Measurements from ENCODE around the gene TMEM271.

TMEM271 gene

DNA sequence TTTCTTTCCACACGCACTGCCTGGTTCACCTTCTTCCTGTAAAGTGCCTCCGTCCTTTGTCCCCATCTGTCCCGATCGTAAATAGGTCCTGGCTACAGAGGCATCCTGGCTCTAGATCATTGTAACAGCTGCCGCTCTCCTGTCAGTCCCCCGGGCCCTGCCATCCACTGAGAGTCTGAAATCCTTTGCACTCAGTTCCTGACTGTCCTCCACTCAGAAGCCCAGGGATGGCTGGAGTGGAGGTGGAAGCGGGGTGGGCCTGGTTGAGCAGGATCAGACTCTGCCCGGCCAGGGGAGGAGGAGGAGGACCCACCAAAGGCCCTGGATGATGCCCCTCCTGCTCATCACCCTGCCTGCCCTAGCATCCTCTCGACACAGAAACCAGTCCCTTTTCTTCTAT, 47.3 kb downstream of the TMEM271 start:
- H4K8ac ChIP-seq (ENCODE audit: low read length): no peak overlapping the region
- no peaks in the 10 kb centered on the region for H3K9me3 ChIP-seq (ENCODE audit: control insufficient read depth, low read length)
- peaks cover 49% of the 10 kb centered on the region for H3K79me1 ChIP-seq (replicated peaks; ENCODE audit: low read length, poor library complexity, severe bottlenecking)
- no peak overlapping the region for H3K4me3 ChIP-seq (ENCODE audit: insufficient read depth in 1 of 2, low read depth in 1 of 2, low read length in 2 of 2)
- DNase-seq: no peak
- no peak overlapping the region for H3K9ac ChIP-seq (ENCODE audit: low read length)
- no peak overlapping the region for H3K18ac ChIP-seq (ENCODE audit: low read depth in 1 of 2, low read length in 2 of 2)
- H2BK120ac ChIP-seq (ENCODE audit: low read depth, low read length): no peak overlapping the region
- peaks cover 85 to 97% of the 10 kb centered on the region in 2 experiments for H3K36me3 ChIP-seq (ENCODE audit: control insufficient read depth in 1 of 2, insufficient read depth in 2 of 2, low read depth in 1 of 2, low read length in 2 of 2)
- no peak overlapping the region for H2AK5ac ChIP-seq (ENCODE audit: low read length, severe bottlenecking)
- H3K4me2 ChIP-seq (ENCODE audit: low read length, poor library complexity, severe bottlenecking): no peak overlapping the region
- no peaks in the 10 kb centered on the region for H3K27me3 ChIP-seq (ENCODE audit: control insufficient read depth in 1 of 2, insufficient read depth in 1 of 2, low read length in 2 of 2)
- no peak overlapping the region for H2BK15ac ChIP-seq (ENCODE audit: low read depth, poor library complexity, severe bottlenecking)
- no peaks in the 10 kb centered on the region for H3K4me1 ChIP-seq (ENCODE audit: control insufficient read depth, insufficient read depth, low read depth, low read length)
- H4K91ac ChIP-seq (ENCODE audit: low read length): no peak overlapping the region
- H3K4ac ChIP-seq (ENCODE audit: low read depth in 1 of 2, low read length in 2 of 2): no peak overlapping the region
- H3K23ac ChIP-seq (ENCODE audit: low read length in 2 of 2): no peak overlapping the region
- no peak overlapping the region for H3K27ac ChIP-seq (ENCODE audit: low read length, poor library complexity, severe bottlenecking)
- H2BK5ac ChIP-seq (ENCODE audit: low read depth, low read length, poor library complexity, severe bottlenecking): no peak overlapping the region
- H2AFZ ChIP-seq (ENCODE audit: low read depth, low read length): no peak overlapping the region
- H2BK12ac ChIP-seq (ENCODE audit: low read length in 2 of 2): no peak overlapping the region
- WGBS: 98% methylated on average over 9 of the region's 9 CpGs
- H3K14ac ChIP-seq (ENCODE audit: low read length in 2 of 2): no peak overlapping the region

DNA sequence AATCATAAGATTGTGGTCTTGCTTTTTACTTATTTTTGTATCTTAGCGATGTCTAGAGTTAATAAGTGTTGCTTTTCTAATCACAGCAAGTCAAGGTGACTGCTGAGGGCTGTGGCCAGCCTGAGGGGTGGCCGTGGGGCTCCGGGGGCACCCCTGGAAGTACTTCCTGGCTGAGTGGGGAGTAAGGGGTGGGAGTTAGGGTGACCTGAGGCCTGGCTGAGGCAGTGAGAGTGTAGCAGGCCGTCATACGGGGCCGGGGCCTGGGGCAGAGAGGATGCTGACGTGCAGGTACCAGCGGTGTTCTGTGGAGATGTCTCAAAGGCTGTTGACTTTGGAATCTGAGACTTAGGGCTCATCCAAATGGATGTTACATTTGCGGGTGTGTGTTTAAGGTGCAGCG, 47.8 kb downstream of the TMEM271 start:
- H3K27me3 ChIP-seq (ENCODE audit: control insufficient read depth in 1 of 2, insufficient read depth in 1 of 2, low read length in 2 of 2): no peaks in the 10 kb centered on the region
- H3K18ac ChIP-seq (ENCODE audit: low read depth in 1 of 2, low read length in 2 of 2): no peak overlapping the region
- H2BK120ac ChIP-seq (ENCODE audit: low read depth, low read length): no peak overlapping the region
- no peak overlapping the region for H2BK5ac ChIP-seq (ENCODE audit: low read depth, low read length, poor library complexity, severe bottlenecking)
- DNase-seq: no peak
- H3K23ac ChIP-seq (ENCODE audit: low read length in 2 of 2): no peak overlapping the region
- peaks cover 84 to 97% of the 10 kb centered on the region in 2 experiments for H3K36me3 ChIP-seq (ENCODE audit: control insufficient read depth in 1 of 2, insufficient read depth in 2 of 2, low read depth in 1 of 2, low read length in 2 of 2)
- H3K27ac ChIP-seq (ENCODE audit: low read length, poor library complexity, severe bottlenecking): no peak overlapping the region
- H2AFZ ChIP-seq (ENCODE audit: low read depth, low read length): no peak overlapping the region
- no peak overlapping the region for H2BK15ac ChIP-seq (ENCODE audit: low read depth, poor library complexity, severe bottlenecking)
- no peak overlapping the region for H4K91ac ChIP-seq (ENCODE audit: low read length)
- H4K8ac ChIP-seq (ENCODE audit: low read length): no peak overlapping the region
- WGBS: 97% methylated on average over 8 of the region's 10 CpGs
- no peak overlapping the region for H3K4me3 ChIP-seq (ENCODE audit: insufficient read depth in 1 of 2, low read depth in 1 of 2, low read length in 2 of 2)
- H3K9ac ChIP-seq (ENCODE audit: low read length): no peak overlapping the region
- no peak overlapping the region for H3K4me2 ChIP-seq (ENCODE audit: low read length, poor library complexity, severe bottlenecking)
- H3K9me3 ChIP-seq (ENCODE audit: control insufficient read depth, low read length): no peaks in the 10 kb centered on the region
- H3K4me1 ChIP-seq (ENCODE audit: control insufficient read depth, insufficient read depth, low read depth, low read length): no peaks in the 10 kb centered on the region
- H3K14ac ChIP-seq (ENCODE audit: low read length in 2 of 2): no peak overlapping the region
- no peak overlapping the region for H2BK12ac ChIP-seq (ENCODE audit: low read length in 2 of 2)
- H3K4ac ChIP-seq (ENCODE audit: low read depth in 1 of 2, low read length in 2 of 2): no peak overlapping the region
- H2AK5ac ChIP-seq (ENCODE audit: low read length, severe bottlenecking): no peak overlapping the region
- peaks cover 47% of the 10 kb centered on the region for H3K79me1 ChIP-seq (replicated peaks; ENCODE audit: low read length, poor library complexity, severe bottlenecking)

DNA sequence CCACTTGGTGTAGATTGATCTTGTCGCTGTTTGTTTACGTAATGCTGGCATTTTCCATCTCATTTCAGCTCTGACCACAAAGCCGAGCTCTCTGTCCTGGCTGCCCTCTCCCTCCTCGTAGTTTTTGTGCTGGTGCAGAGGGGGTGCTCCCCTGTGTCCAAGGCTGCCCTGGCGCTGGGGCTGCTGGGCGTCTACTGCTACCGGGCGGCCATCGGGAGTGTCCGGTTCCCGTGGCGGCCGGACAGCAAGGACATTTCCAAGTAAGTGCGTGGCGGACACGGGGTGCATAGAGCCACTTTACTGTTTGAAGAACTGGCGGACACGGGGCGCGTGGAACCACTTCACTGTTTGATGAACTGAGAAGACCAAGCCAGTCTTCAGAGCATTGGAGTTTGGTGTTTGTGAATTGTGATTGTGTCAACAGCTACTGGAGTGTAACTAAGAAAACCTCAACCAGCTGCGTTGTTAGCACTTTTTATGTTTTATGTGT, 49.1 kb downstream of the TMEM271 start:
- no peaks in the 10 kb centered on the region for H3K27me3 ChIP-seq (ENCODE audit: control insufficient read depth in 1 of 2, insufficient read depth in 1 of 2, low read length in 2 of 2)
- H2BK12ac ChIP-seq (ENCODE audit: low read length in 2 of 2): no peak overlapping the region
- H3K4me2 ChIP-seq (ENCODE audit: low read length, poor library complexity, severe bottlenecking): no peak overlapping the region
- no peak overlapping the region for H4K8ac ChIP-seq (ENCODE audit: low read length)
- H3K9me3 ChIP-seq (ENCODE audit: control insufficient read depth, low read length): no peaks in the 10 kb centered on the region
- no peak overlapping the region for H2AK5ac ChIP-seq (ENCODE audit: low read length, severe bottlenecking)
- no peak overlapping the region for H3K9ac ChIP-seq (ENCODE audit: low read length)
- no peak overlapping the region for H3K4me3 ChIP-seq (ENCODE audit: insufficient read depth in 1 of 2, low read depth in 1 of 2, low read length in 2 of 2)
- no peak overlapping the region for H3K14ac ChIP-seq (ENCODE audit: low read length in 2 of 2)
- no peak overlapping the region for H2BK120ac ChIP-seq (ENCODE audit: low read depth, low read length)
- DNase-seq: no peak
- H2AFZ ChIP-seq (ENCODE audit: low read depth, low read length): no peak overlapping the region
- no peaks in the 10 kb centered on the region for H3K4me1 ChIP-seq (ENCODE audit: control insufficient read depth, insufficient read depth, low read depth, low read length)
- H2BK5ac ChIP-seq (ENCODE audit: low read depth, low read length, poor library complexity, severe bottlenecking): no peak overlapping the region
- H3K23ac ChIP-seq (ENCODE audit: low read length in 2 of 2): no peak overlapping the region
- peaks cover 83 to 97% of the 10 kb centered on the region in 2 experiments for H3K36me3 ChIP-seq (ENCODE audit: control insufficient read depth in 1 of 2, insufficient read depth in 2 of 2, low read depth in 1 of 2, low read length in 2 of 2)
- no peak overlapping the region for H2BK15ac ChIP-seq (ENCODE audit: low read depth, poor library complexity, severe bottlenecking)
- no peak overlapping the region for H3K27ac ChIP-seq (ENCODE audit: low read length, poor library complexity, severe bottlenecking)
- peaks cover 45% of the 10 kb centered on the region for H3K79me1 ChIP-seq (replicated peaks; ENCODE audit: low read length, poor library complexity, severe bottlenecking)
- H3K4ac ChIP-seq (ENCODE audit: low read depth in 1 of 2, low read length in 2 of 2): no peak overlapping the region
- H4K91ac ChIP-seq (ENCODE audit: low read length): no peak overlapping the region
- H3K18ac ChIP-seq (ENCODE audit: low read depth in 1 of 2, low read length in 2 of 2): no peak overlapping the region
- WGBS: 98% methylated on average over 21 of the region's 21 CpGs

DNA sequence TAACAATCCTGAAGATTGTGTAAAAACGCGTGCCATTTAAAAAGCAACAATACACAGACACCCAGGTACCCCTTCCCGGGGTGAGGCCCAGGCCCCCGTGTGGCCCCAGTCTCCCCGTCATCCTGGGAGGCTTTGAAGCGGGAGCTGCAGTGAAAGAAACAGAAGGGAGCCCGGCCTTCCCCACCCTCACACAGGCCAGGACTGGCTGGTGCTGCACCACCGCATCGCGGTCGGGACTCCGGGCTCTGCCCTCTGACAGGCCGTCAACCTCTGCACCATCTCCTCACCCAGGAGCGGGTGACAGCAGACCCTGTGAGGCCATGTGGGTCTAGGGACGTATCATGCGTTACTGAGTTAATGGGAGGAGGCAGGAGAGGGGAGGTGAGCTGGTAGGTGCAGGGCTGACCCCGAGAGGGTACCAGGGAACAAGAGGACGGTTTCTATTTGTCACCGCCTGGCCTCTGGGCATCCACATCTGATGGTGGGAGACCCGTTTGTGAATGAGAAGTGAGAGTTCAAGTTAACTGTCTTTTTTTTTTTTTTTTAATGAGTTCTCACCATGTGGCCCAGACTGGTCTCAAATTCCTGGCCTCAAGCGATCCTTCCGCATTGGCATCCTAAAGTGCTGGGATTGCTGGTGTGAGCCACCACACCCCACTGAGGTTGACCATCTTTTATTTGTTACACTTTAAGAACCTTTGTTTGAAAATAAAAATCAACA, 49.7 kb downstream of the TMEM271 start:
- Histone ChIP-seq H2AFZ (ENCODE audit: low read depth, low read length) (no peak overlapping the region), H2BK5ac (ENCODE audit: low read depth, low read length, poor library complexity, severe bottlenecking) (no peak overlapping the region), H3K9me3 (ENCODE audit: control insufficient read depth, low read length) (no peaks in the 10 kb centered on the region), H3K27ac (ENCODE audit: low read length, poor library complexity, severe bottlenecking) (no peak overlapping the region), H3K4me3 (ENCODE audit: insufficient read depth in 1 of 2, low read depth in 1 of 2, low read length in 2 of 2) (no peak overlapping the region), H3K4ac (ENCODE audit: low read depth in 1 of 2, low read length in 2 of 2) (no peak overlapping the region), H2BK120ac (ENCODE audit: low read depth, low read length) (no peak overlapping the region), H3K9ac (ENCODE audit: low read length) (no peak overlapping the region), H3K4me1 (ENCODE audit: control insufficient read depth, insufficient read depth, low read depth, low read length) (no peaks in the 10 kb centered on the region), H3K79me1 (replicated peaks; ENCODE audit: low read length, poor library complexity, severe bottlenecking) (peaks cover 45% of the 10 kb centered on the region), H3K18ac (ENCODE audit: low read depth in 1 of 2, low read length in 2 of 2) (no peak overlapping the region), H2BK15ac (ENCODE audit: low read depth, poor library complexity, severe bottlenecking) (no peak overlapping the region), H4K8ac (ENCODE audit: low read length) (no peak overlapping the region), H4K91ac (ENCODE audit: low read length) (no peak overlapping the region), H3K14ac (ENCODE audit: low read length in 2 of 2) (no peak overlapping the region), H3K27me3 (ENCODE audit: control insufficient read depth in 1 of 2, insufficient read depth in 1 of 2, low read length in 2 of 2) (no peaks in the 10 kb centered on the region), H3K36me3 (ENCODE audit: control insufficient read depth in 1 of 2, insufficient read depth in 2 of 2, low read depth in 1 of 2, low read length in 2 of 2) (peaks cover 83 to 97% of the 10 kb centered on the region in 2 experiments), H2BK12ac (ENCODE audit: low read length in 2 of 2) (no peak overlapping the region), H2AK5ac (ENCODE audit: low read length, severe bottlenecking) (no peak overlapping the region), H3K23ac (ENCODE audit: low read length in 2 of 2) (no peak overlapping the region), H3K4me2 (ENCODE audit: low read length, poor library complexity, severe bottlenecking) (no peak overlapping the region)
- WGBS: 95% methylated on average over 21 of the region's 22 CpGs
- no peak for DNase-seq

All from mesenchymal stem cell (in vitro differentiated cells and primary cell).